ENCODE results near the gene PDCD11.
"Not testable (repeated sequence)": the region's sequence is repeated elsewhere in the genome, so short reads cannot be mapped to it uniquely, and the experiment has no call there.

Gene PDCD11

GRCh38 chr10:103416436-103417147 is 20.2 kb downstream of the PDCD11 start:
- no peak for DNase-seq (ENCODE audit: low read depth, low spot score)

- DNase-seq (ENCODE audit: low read depth, low spot score) = not testable (repeated sequence)
These were observed 20.7 kb downstream of the PDCD11 start for GRCh38 chr10:103417148-103417469.

GRCh38 chr10:103417601-103418000 is 21.2 kb downstream of the PDCD11 start:
- DNase-seq (ENCODE audit: low read depth, low spot score) = no peak

- no peak for DNase-seq (ENCODE audit: low read depth, low spot score)
These were observed 22.7 kb downstream of the PDCD11 start for GRCh38 chr10:103419101-103419500.

GRCh38 chr10:103423748-103424147 is 27.3 kb downstream of the PDCD11 start:
- no peak for DNase-seq (ENCODE audit: low read depth, low spot score)

- DNase-seq (ENCODE audit: low read depth, low spot score) = no peak
These were observed 31.4 kb downstream of the PDCD11 start for GRCh38 chr10:103427866-103428265.

- DNase-seq (ENCODE audit: low read depth, low spot score) = no peak
These were observed 32.7 kb downstream of the PDCD11 start for GRCh38 chr10:103428989-103429643.

GRCh38 chr10:103429647-103430046 is 33.2 kb downstream of the PDCD11 start:
- no peak for DNase-seq (ENCODE audit: low read depth, low spot score)

- no peak for DNase-seq (ENCODE audit: low read depth, low spot score)
These were observed 35.5 kb downstream of the PDCD11 start for GRCh38 chr10:103431902-103432301.

- DNase-seq (ENCODE audit: low read depth, low spot score) = no peak
These were observed 37.4 kb downstream of the PDCD11 start for GRCh38 chr10:103433858-103434257.

- DNase-seq (ENCODE audit: low read depth, low spot score) = no peak
These were observed 43.4 kb downstream of the PDCD11 start for GRCh38 chr10:103439776-103440175.

- no peak for DNase-seq (ENCODE audit: low read depth, low spot score)
These were observed 44.0 kb downstream of the PDCD11 start for GRCh38 chr10:103440416-103440815.

- DNase-seq (ENCODE audit: low read depth, low spot score) = no peak
These were observed 44.8 kb downstream of the PDCD11 start for GRCh38 chr10:103441206-103441605.

GRCh38 chr10:103441611-103442010 is 45.2 kb downstream of the PDCD11 start:
- no peak for DNase-seq (ENCODE audit: low read depth, low spot score)

GRCh38 chr10:103442031-103442461 is 45.6 kb downstream of the PDCD11 start:
- no peak for DNase-seq (ENCODE audit: low read depth, low spot score)

- DNase-seq (ENCODE audit: low read depth, low spot score) = no peak
These were observed 47.2 kb downstream of the PDCD11 start for GRCh38 chr10:103443475-103444185.

- no peak for DNase-seq (ENCODE audit: low read depth, low spot score)
These were observed 48.1 kb downstream of the PDCD11 start for GRCh38 chr10:103444478-103444877.

GRCh38 chr10:103445366-103445765 is 48.9 kb downstream of the PDCD11 start:
- no peak for DNase-seq (ENCODE audit: low read depth, low spot score)

GRCh38 chr10:103445767-103446567 is 49.5 kb downstream of the PDCD11 start:
- DNase-seq (ENCODE audit: low read depth, low spot score) = no peak

GRCh38 chr10:103447187-103447586 is 50.8 kb downstream of the PDCD11 start:
- no peak for DNase-seq (ENCODE audit: low read depth, low spot score)

- no peak for DNase-seq (ENCODE audit: low read depth, low spot score)
These were observed 52.3 kb downstream of the PDCD11 start for GRCh38 chr10:103448746-103449145.

Measured in iPS DF 19.7 (cell line).